ENCODE data around the gene VPS39.

The VPS39 gene

GRCh38 chr15:42145546-42146455 lies 62.3 kb downstream of the VPS39 start:
- no peak for DNase-seq (ENCODE audit: low read depth in 2 of 2, low spot score in 1 of 2)

- DNase-seq (ENCODE audit: low read depth in 2 of 2, low spot score in 1 of 2), result no peak
Measured at GRCh38 chr15:42144841-42145375, 63.2 kb downstream of the VPS39 start.

- DNase-seq (ENCODE audit: low read depth in 2 of 2, low spot score in 1 of 2), result no peak
Measured at GRCh38 chr15:42143866-42144625, 64.1 kb downstream of the VPS39 start.

DNA sequence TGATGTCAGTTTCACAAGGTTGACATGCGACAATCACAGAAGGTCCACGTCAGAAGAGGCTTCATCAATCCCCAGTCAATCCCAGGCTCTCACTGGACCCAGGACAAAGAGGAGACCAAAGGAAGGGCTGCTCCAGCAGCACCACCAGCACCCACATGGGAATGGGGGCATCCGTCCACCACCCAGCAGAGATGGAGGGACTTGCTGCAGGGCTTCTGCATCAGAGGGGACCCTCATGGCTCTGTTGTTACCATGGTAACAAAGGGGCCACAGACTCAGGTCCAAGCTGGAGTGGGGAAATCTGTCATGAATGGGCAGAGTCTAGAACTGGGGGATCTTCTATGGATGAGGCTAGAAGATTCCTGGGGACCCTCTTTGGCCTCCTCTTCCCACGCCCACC lies 64.7 kb downstream of the VPS39 start:
- DNase-seq (ENCODE audit: low read depth in 2 of 2, low spot score in 1 of 2), result no peak

DNA sequence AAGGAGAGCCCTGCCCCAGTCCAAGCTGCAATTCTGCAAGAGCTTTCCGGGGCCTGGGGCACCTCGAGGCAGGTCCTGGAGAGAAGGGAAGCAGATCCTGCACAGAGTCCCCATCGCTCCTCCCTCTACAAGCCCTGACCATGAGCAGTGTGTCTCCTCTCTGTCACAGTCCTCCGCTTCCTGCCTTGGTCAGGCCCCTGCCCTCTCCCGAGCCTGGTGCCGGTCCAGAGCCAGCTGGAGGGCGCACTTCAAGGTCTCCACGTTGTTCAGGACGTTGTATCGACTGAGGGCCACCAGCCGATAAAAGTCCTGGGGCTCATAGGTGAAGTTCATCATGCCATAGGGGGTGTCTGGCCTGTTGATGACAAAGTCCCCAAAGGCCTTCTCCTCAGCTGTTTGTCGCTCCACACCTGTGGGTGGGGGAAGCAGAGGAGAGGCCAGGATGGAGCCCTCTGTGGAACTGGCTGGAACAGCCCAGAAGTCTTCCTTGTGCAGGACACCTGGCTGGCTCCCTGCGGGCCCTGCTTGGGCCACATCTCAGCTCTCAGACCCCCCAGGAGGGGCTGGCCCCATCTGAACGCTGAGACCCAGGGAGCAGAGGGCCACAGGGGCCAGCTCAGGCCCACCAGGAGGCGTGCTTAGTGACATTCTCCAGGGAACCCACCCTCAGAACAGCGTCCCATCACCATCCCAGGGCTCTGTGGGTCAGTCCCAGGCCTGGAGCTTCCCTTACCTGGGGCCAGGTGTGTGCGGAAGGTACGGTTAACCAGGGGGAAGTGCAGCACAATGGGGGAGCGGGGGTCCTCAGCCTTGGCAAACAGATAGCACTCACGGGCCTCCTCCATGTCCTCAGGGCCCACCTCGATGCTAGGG lies 66.1 kb downstream of the VPS39 start:
- DNase-seq (ENCODE audit: low read depth in 2 of 2, low spot score in 1 of 2), result no peak

GRCh38 chr15:42141246-42141645 lies 66.9 kb downstream of the VPS39 start:
- DNase-seq (ENCODE audit: low read depth in 2 of 2, low spot score in 1 of 2), result no peak

DNA sequence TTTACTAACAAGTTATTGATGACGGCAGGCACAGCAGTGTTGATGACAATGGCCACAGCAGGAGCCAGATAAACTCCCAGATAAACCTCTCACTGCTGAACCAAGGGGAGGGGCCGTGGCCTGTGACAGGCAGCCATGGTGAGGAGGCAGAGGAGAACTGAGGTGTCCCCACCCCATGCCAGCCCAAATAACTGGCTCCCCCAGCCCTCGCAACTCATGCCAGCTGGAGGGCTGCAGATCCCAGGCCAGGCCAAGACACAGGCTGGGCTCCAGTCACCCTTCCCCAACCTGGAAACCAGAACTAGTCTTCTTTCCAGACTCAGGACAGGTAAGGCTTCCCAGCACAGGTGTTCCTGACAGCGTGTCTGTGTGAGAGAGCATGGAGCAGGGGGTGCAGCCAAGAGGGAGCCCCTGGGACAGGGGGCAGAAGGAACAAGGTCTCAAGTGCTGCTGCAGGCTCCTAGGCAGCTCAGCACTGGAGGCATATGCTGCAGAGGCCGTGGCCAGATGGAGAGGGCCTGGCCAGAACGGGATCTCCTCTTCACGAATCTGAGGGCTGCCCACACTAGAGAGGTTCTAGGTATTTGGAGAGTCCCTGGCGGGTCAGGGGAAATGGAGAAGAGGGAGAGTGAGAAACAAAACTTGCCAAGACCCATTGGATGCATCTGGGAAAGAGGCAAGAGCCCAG lies 67.6 kb downstream of the VPS39 start:
- no peak for DNase-seq (ENCODE audit: low read depth in 2 of 2, low spot score in 1 of 2)

- no peak for DNase-seq (ENCODE audit: low read depth in 2 of 2, low spot score in 1 of 2)
Measured at GRCh38 chr15:42139596-42139995, 68.5 kb downstream of the VPS39 start.

DNA sequence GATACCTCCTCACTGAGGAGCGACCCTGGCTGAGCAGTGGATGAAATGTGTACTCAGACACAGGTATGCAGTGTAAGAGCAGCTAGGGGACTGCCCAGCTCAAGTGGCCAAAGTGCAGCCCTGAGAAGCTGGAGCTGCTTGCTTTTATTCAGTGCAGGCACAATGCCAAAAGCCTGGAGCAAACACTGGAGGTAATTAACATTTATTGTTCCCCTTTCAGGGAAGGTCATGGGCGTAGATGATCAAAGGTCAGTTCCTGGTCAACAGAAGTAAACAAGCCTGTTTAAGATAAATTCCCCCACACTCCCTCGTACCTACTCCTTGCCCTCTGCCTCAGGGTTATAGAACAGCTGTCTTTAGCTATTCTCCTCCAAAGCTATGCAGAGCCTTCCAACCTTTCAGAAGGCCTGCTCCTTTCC lies 69.1 kb downstream of the VPS39 start:
- no peak for DNase-seq (ENCODE audit: low read depth in 2 of 2, low spot score in 1 of 2)

DNA sequence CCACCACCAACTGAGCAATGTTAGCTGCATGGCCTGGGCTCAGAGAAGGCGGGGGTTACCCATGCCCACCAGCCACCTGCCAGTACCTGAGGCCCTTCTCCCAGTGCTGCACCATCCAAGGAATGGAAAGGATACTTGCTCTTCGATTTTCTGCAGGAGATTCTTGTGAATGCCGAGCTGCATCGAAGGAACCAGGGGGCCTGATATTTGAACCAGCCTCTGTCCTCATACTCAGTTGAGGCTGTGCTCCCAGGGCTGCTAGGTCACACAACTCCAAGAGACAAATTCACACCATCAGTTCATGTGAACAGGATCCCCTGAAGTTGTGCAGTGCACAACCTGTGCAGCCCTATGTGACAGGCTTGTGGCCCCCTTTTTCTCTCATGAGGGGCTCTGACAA lies 69.7 kb downstream of the VPS39 start:
- no peak for DNase-seq (ENCODE audit: low read depth in 2 of 2, low spot score in 1 of 2)

DNA sequence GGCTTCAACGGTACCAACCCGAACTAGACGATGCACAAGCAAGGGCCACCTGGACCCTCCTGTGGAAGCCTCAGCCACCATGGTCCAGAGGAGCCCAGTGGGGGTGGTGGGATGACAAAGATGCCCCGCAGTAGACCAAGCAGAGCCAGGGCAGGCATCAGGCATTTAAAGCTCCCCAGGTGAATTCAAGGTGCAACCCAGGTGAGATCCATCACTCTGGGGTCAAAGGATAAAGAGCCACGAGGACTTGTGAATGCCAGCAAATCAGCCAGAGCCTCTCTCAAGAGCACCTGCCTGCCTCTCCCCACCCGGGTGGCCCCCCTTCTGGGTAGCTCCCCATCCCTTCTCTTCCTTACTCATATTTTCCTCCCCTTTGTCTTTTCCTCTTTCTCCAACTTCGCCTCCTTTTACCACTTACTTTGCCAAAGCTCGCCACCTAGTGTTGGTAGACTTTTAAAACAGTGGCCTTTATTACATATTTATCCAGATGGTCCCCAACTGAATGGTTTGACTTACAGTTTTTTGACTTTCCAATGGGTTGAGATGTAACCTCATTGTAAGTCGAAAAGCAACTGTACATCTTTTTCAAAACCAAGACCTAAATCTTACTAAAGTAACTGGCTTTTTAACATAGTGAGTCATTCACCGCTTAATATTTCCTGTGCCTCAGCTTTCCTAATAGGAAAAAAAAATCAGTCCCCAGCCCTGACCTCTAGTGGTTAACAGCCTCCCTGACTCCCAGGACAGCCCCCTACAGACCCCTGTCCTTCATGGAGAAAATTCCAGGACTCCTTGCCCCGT lies 70.4 kb downstream of the VPS39 start:
- DNase-seq (ENCODE audit: low read depth in 2 of 2, low spot score in 1 of 2), result no peak

DNA sequence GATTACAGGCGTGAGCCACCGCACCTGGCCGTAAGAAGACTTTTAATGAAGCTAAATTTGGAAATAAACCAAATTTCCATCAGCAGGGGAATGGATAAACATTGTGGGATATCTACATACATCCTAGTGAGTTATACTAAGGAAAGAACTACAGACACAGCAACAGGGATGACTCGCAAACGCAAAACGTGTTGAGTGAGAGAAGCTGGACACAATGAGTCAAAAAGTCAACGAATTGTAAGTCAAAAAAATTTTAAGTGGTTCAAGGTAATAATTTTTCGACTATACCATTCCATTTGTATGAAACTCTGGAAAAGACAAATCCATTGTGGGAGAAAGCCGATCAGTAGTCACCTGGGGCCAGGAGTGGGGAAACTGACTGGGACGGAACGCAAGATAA lies 71.6 kb downstream of the VPS39 start:
- DNase-seq (ENCODE audit: low read depth in 2 of 2, low spot score in 1 of 2), result no peak

GRCh38 chr15:42135351-42135750 lies 72.8 kb downstream of the VPS39 start:
- DNase-seq (ENCODE audit: low read depth in 2 of 2, low spot score in 1 of 2), result no peak

DNA sequence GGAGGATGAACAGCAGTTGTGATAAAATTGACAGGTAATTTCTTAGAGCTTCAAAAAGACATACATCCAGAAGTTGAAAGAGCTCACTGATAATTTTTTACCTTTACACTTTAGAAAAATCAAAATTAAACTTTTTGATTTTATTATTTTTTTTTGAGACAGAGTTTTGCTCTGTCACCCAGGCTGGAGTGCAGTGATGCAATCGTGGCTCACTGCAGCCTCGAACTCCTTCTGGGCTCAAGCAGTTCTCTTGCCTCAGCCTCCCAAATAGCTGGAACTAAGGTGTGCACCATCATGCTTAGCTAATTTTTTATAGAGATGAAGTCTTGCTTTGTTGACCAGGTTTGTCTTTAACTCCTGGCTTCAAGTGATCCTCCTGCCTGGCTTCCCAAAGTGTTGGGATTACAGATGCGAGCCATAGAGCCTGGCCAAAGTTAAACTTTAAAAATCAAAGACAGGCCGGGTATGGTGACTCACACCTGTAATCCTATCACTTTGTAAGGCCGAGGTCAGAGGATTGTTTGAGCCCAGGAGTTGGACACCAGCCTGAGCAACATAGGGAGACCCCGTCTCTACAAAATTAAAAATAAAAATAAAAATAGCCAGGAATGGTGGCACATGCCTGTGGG lies 73.4 kb downstream of the VPS39 start:
- no peak for DNase-seq (ENCODE audit: low read depth in 2 of 2, low spot score in 1 of 2)

DNA sequence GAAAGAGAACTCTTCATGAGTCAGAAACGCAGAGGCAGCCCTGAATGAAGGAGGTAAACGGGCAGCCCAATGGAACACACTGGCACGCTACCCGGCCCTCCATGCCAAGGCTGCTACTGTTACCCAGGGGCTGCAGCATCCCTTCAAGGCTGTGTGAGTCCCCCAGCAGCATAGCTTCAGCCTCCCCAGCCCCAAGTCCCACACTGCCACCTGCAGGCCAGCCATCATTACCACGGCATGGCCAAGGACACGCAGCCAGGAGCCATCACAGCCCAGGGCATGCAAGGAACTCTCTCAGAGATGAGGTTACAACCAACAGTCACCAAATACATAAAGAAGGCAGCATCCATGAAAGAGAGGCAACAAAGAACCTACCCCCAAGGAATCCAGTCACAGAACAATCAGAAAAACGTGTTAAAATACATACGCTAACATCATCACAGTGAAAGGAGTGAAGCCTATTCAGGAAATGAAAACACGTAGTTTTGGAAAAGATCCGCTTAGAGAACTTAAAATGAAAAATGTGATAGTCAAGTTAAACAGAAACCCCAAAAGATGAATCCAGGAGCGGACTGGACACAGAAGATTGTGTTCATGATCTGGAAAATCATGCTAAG lies 74.1 kb downstream of the VPS39 start:
- no peak for DNase-seq (ENCODE audit: low read depth in 2 of 2, low spot score in 1 of 2)

GRCh38 chr15:42133356-42133755 lies 74.7 kb downstream of the VPS39 start:
- DNase-seq (ENCODE audit: low read depth in 2 of 2, low spot score in 1 of 2), result no peak

GRCh38 chr15:42131826-42132806 lies 76.0 kb downstream of the VPS39 start:
- no peak for DNase-seq (ENCODE audit: low read depth in 2 of 2, low spot score in 1 of 2)

- no peak for DNase-seq (ENCODE audit: low read depth in 2 of 2, low spot score in 1 of 2)
Measured at GRCh38 chr15:42131006-42131405, 77.1 kb downstream of the VPS39 start.
